Body of pancreas (tissue), 4 donors: Measurements from ENCODE around the gene ITPR2.

Experiments
- CTCF ChIP-seq, 7 experiments: fragments of 450-650 bp in 4 of 7; fragments of 200-600 bp in 3 of 7; sonication (generic) in 3 of 7; IDR thresholded peaks; one replicate each; pipeline ENCODE4 v1.5.1; 2016 to 2019; ENCODE audit warnings: antibody characterized with exemption in 7 of 7
- POLR2A ChIP-seq, 3 donors: fragments of 450-650 bp; IDR thresholded peaks; one replicate each; pipeline ENCODE4 v1.6.1; 2016; ENCODE audit warnings: antibody characterized with exemption in 3 of 3, mild to moderate bottlenecking in 2 of 3

- TF ChIP-seq CTCF (IDR thresholded peaks at IDR 0.05), result no peak
- TF ChIP-seq POLR2A (IDR thresholded peaks at IDR 0.05), result no peak
Measured at GRCh38 chr12:26807292-26807691, 25.7 kb downstream of the ITPR2 start.
